NOMO-1 treated with DMSO at 0.1 percent for 48 hours (cell line): Measurements from ENCODE around the gene LRRC4C.

Experiments used
- DNase-seq: peaks from one replicate; lab custom pipeline; 2025; ENCODE audit not compliant: unreplicated experiment; lab: John Stamatoyannopoulos, UW

The LRRC4C gene

GRCh38 chr11:40133498-40133897, 1326.0 kb downstream of the LRRC4C start:
- no peak for DNase-seq

DNA sequence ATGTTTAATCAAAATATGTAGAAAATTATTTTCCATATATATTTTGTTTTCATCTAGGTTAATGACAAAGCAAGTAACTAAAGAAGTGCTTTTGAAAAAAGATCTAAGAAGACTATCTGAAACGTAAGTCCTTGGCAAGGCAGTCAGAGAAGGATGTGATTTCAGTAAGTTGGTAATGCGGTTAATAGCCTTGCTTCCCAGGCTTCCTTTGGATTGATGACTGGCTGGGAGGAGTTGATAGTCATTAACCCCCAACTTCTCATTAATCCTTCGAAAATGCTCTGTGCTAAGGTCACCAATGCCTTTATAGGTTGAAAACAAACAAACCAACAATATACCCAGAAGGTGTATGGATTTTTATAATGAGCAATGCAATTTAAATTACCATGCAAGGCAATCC, 1326.5 kb downstream of the LRRC4C start:
- no peak for DNase-seq

GRCh38 chr11:40130427-40130826, 1329.0 kb downstream of the LRRC4C start:
- no peak for DNase-seq

DNA sequence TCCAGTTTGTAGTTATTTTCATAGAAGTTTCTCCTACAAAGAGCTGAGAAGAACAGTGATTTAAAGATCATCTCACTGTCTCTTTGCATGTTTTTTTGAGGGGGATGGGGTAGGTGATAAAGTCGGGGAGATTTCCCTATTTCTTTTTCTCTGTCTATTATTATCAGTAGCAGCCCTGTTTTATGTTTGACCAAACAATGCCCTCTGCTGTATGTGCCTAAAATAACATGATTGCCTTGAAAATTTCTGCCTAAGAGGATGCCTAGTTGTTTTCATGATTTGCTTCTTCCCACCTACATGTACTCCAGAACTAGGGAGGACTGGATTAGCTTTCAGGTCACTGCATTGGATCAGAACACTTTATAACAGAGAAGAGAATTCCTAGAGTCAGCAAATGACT, 1330.2 kb downstream of the LRRC4C start:
- DNase-seq, result peak; percentile 23

DNA sequence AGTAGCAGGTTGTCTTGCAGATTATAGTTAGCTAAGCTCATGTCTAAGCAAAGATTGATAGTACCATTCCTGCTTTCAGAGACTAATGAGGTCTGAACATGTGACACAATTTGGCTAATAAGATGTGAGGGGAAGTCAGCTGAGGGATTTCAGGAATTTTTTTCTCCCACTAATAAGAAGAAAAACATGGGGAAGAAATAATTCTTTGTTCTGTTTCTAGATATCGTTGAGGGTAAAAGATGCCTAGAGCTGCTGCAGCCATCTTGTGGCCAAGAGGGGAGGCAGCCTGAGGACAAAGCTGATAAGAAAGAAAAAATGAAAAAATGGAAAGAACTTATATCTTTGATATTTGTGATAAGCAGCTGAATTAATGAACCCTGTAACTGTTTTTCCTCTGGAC, 1334.4 kb downstream of the LRRC4C start:
- DNase-seq, result peak; percentile 15

DNA sequence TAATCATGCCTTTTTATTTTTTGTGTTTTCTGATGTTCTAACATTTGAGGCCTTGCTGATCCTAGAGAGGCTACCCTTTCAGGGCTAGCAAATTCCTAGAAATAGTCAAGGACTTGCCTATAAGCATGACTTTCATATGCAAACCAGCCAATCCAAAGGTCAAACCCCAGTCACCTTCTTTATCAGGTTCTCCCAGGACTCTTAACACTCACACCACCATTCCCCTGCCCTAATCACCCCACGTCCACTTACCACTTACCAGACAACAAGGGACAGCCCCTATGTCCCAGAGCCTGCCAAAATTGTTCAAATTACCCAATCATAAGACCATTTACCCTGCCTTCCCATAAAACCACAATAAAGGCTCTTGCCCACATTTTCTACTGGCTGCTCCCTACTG, 1339.8 kb downstream of the LRRC4C start:
- no peak for DNase-seq

- DNase-seq, result no peak
These were observed 1340.7 kb downstream of the LRRC4C start for GRCh38 chr11:40118780-40119179.

GRCh38 chr11:40118026-40118425, 1341.4 kb downstream of the LRRC4C start:
- DNase-seq, result no peak

GRCh38 chr11:40104941-40105550, 1354.4 kb downstream of the LRRC4C start:
- no peak for DNase-seq

DNA sequence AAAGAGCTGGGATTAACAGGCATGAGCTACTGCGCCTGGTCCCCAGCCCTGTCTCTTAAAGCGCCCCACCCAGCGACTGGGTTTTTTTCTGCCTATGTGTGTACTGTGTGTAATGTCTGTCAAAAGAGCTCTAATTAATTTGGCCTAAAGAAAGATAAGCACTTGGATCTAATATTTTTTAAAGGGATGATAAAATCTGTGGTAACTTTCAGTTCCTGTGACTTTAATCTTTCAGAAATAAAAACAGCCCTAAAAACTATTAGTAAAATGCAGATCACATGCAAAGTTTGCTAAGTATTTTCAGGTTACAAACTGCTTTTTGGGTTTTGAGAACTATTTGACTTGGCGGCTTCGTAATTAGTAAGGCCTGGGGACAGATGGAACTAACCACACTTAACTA, 1358.7 kb downstream of the LRRC4C start:
- DNase-seq, result no peak

- DNase-seq, result no peak
These were observed 1359.3 kb downstream of the LRRC4C start for GRCh38 chr11:40100162-40100553.

GRCh38 chr11:40099426-40100161, 1359.9 kb downstream of the LRRC4C start:
- DNase-seq, result peak; percentile 8

DNA sequence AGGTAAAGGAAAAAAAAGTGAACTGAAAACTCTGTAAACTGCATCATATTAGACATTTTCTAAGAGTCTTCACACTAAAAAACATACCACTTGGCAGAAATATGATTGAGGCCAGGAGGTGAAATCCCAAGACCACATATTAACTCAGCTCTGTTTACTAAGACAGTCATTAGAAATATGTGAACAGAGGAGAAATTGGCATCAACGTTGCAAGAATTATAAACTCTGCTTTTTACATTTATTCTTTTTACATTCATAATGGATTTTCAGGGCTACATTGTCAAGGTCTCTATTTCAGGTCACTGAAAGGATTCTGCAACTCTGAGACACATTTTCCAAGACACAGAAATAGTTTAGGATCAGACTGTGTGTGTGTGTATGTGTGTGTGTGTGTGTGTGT, 1364.0 kb downstream of the LRRC4C start:
- DNase-seq, result no peak

DNA sequence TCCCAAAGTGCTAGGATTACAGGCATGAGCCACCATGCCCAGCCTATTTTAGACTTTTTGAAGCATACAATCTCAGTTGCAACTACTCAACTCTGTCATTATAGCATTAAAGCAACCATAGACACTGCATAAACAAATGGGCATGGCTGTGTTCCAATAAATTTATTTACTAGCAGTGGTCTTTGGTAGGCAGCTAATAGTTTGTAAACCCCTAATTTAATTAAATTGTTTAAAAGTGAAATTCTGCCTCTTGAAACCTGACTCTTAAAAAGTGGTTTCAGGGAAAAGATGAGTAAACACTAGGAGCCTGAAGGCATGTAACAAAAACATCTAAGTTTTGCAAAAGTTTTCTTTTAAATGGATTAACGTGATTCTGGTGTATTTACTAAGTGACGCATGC, 1364.5 kb downstream of the LRRC4C start:
- DNase-seq, result no peak

- DNase-seq, result no peak
These were observed 1379.0 kb downstream of the LRRC4C start for GRCh38 chr11:40080434-40080833.
